ENCODE data around the gene CELA3A.
"Not testable (repeated sequence)": the region's sequence is repeated elsewhere in the genome, so short reads cannot be mapped to it uniquely, and the experiment has no call there.

The CELA3A gene

GRCh38 chr1:21981253-21981652 lies 20.2 kb upstream of the CELA3A start:
- not testable (repeated sequence) for DNase-seq (ENCODE audit: extremely low read depth in 1 of 2, low read depth in 1 of 2)

GRCh38 chr1:21982122-21982521 lies 19.3 kb upstream of the CELA3A start:
- DNase-seq (ENCODE audit: extremely low read depth in 1 of 2, low read depth in 1 of 2), result not testable (repeated sequence)

- not testable (repeated sequence) for DNase-seq (ENCODE audit: extremely low read depth in 1 of 2, low read depth in 1 of 2)
Observed at GRCh38 chr1:21983539-21983938, 17.9 kb upstream of the CELA3A start.

DNA sequence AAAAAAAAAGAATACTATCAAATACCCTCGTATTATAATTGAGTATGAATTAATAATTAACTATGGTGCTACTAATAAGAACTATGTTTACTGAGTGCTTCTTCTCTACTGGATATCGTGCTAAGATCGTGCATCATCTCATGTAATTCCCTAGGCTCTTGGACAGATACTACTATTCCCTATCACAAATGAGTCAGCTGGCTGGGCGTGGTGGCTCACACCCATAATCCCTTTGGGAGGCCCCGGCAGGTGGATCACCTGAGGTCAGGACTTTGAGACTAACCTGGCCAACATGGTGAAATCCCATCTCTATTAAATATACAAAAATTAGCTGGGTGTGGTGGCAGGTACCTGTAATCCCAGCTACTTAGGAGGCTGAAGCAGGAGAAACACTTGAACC lies 15.6 kb upstream of the CELA3A start:
- DNase-seq (ENCODE audit: extremely low read depth in 1 of 2, low read depth in 1 of 2), result not testable (repeated sequence)

- DNase-seq (ENCODE audit: extremely low read depth in 1 of 2, low read depth in 1 of 2), result not testable (repeated sequence)
Observed at GRCh38 chr1:21986386-21986785, 15.1 kb upstream of the CELA3A start.

- not testable (repeated sequence) for DNase-seq (ENCODE audit: extremely low read depth in 1 of 2, low read depth in 1 of 2)
Observed at GRCh38 chr1:21989672-21990393, 11.6 kb upstream of the CELA3A start.

GRCh38 chr1:21992186-21992585 lies 9.3 kb upstream of the CELA3A start:
- not testable (repeated sequence) for DNase-seq (ENCODE audit: extremely low read depth in 1 of 2, low read depth in 1 of 2)

- not testable (repeated sequence) for DNase-seq (ENCODE audit: extremely low read depth in 1 of 2, low read depth in 1 of 2)
Observed at GRCh38 chr1:21994716-21995115, 6.7 kb upstream of the CELA3A start.

DNA sequence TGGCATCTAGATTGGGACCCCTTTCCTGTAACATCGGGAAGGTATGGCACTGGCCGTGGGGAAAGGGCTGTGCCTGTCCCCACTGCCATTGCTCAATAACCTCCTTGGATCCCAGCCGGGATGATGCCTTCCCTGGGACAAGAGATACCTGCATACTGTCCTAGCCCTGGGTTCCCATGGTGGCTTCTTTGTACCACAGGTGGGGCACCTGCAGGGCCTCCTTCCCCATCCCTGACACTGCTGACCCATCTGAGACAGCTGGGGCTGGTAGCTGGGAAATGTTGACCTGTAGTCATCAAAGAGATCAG lies 4.8 kb upstream of the CELA3A start:
- DNase-seq (ENCODE audit: extremely low read depth in 1 of 2, low read depth in 1 of 2), result not testable (repeated sequence)

GRCh38 chr1:21997891-21998623 lies 3.4 kb upstream of the CELA3A start:
- not testable (repeated sequence) for DNase-seq (ENCODE audit: extremely low read depth in 1 of 2, low read depth in 1 of 2)

DNA sequence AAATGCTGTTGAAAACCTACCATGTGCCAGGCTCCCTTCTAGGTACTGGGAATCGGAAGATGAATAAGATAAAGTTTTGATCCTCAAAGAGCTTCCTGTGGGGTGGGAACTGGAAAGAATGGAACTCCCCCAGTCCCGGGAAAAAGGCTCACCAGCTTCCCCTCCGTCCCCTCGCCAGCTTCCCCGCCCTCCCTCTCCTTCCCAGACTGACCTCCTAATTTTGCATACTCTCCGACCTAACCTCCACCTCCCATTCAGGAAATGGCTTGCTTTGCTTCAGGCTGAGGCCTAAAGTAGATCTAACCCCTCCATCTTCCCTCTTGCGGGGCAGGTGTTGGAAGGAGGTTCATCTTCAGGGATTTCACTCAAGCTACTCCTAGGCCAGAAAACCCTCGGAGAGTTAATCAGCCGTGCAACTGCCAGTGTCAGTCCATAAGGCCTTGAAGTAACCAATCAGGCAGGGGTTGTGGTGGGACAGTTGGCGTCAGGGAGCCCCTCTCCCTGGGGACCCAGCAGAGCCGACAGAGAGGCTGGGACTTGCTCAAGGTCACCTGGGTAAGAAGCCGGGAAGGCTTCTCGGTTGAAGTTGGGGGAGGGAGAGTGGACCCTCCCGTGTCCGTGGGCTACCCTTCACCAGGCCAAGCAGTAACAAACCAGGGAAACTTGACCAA lies 2.7 kb upstream of the CELA3A start:
- DNase-seq (ENCODE audit: extremely low read depth in 1 of 2, low read depth in 1 of 2), result not testable (repeated sequence)

DNA sequence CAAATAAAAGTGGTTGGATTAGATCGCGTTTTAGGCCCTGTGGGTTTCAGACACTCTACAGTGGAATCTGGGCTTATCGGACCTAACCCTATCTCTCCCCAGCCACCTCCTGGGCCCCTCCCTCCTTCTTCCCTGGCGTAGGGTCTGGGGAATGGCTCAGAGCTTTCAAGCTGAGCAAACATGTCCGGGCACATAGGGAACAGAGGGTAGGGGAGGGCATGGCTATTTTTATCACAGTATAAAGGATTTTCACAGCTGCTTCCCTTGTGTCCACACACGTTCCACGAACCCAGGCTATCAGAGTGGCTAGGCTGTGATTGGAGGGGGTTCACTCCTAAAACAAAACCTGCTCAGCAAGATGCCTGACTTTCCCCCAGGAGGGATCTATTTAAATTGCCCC lies 1.8 kb upstream of the CELA3A start:
- DNase-seq (ENCODE audit: extremely low read depth in 1 of 2, low read depth in 1 of 2), result not testable (repeated sequence)

- not testable (repeated sequence) for DNase-seq (ENCODE audit: extremely low read depth in 1 of 2, low read depth in 1 of 2)
Observed at GRCh38 chr1:22002461-22002860, 1.0 kb downstream of the CELA3A start.

DNA sequence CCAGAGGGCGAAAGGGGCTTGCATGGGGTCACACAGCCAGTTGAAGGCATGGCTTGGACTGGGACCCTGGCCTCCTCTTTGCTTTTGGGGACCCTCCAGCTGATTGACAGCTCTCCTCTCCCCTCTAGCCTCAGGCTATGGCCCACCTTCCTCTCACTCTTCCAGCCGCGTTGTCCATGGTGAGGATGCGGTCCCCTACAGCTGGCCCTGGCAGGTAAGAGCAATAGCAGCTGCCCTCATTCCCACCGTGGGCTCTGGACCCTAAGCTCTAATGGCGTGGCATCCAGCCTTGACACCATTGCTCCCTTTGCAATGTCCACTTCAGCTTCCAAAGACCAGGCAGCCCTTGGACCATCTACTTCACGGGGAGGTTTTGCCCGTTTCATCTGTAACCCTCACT lies 1.4 kb downstream of the CELA3A start:
- DNase-seq (ENCODE audit: extremely low read depth in 1 of 2, low read depth in 1 of 2), result not testable (repeated sequence)

- not testable (repeated sequence) for DNase-seq (ENCODE audit: extremely low read depth in 1 of 2, low read depth in 1 of 2)
Observed at GRCh38 chr1:22003959-22004358, 2.5 kb downstream of the CELA3A start.

DNA sequence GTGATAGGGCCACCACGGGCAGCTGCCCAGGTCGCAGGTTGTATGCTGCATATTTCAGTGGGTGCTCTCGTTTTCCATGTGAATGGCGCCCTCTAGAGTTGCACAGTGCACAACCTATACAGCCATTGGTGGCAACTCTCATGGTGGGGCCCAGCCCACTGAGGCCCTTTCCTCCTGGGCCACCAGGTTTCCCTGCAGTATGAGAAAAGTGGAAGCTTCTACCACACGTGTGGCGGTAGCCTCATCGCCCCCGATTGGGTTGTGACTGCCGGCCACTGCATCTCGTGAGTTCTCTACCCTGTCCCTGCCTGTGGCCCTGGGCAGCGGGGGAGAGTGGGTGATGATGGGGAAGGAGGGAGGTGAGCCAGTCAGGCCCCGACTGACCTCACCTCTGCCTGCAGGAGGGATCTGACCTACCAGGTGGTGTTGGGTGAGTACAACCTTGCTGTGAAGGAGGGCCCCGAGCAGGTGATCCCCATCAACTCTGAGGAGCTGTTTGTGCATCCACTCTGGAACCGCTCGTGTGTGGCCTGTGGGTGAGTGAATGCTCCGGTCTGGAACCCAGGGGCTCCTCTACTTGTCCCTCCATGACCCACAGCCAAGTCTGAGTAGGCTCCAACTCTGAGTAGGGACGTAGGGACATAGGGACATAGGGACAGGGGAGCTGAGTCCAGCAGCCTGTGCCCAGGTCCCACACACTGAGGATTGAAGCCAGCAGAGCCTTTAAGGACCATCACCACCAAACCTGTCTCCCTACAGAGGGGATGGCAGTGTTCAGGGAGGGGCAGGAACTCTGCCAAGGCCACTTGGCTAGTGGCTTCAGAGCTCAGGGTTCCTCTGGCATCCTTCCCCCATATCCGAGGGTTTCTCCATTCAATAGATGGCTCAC lies 4.0 kb downstream of the CELA3A start:
- DNase-seq (ENCODE audit: extremely low read depth in 1 of 2, low read depth in 1 of 2), result not testable (repeated sequence)

- DNase-seq (ENCODE audit: extremely low read depth in 1 of 2, low read depth in 1 of 2), result not testable (repeated sequence)
Observed at GRCh38 chr1:22006736-22007135, 5.3 kb downstream of the CELA3A start.

- not testable (repeated sequence) for DNase-seq (ENCODE audit: extremely low read depth in 1 of 2, low read depth in 1 of 2)
Observed at GRCh38 chr1:22007262-22007661, 5.8 kb downstream of the CELA3A start.

DNA sequence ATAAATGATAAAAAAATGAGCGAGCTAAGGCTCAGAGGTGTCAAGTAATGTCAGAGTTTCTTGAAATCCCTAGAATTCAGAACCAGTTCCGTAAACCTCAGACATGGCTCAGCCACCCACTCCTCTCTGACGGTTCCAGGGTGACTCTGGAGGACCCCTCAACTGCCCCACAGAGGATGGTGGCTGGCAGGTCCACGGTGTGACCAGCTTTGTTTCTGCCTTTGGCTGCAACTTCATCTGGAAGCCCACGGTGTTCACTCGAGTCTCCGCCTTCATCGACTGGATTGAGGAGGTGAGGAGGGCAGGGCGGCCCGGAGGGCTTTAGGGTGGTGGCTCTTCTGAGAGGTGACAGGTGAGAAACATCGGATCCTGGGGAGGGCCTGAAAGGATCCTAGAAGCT lies 8.1 kb downstream of the CELA3A start:
- not testable (repeated sequence) for DNase-seq (ENCODE audit: extremely low read depth in 1 of 2, low read depth in 1 of 2)

DNA sequence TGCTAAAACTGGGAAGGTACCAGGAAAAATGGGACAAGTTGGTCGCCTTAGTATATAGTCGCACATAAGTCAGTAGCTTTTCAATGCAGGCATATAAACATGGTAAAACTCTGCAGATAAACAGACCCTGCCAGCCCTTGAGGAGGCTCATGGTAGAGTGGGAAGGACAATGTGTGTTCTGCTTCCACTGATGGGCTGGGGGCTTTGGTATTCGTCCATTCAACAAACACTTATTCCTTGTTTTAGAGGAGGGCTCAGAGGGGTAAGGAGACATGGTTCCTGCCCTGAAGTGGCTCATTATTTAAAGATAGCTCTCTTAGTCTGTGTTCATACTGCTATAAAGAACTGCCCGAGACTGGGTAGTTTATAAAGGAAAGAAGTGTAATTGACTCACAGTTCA lies 11.3 kb downstream of the CELA3A start:
- not testable (repeated sequence) for DNase-seq (ENCODE audit: extremely low read depth in 1 of 2, low read depth in 1 of 2)

Measured in activated CD8-positive, alpha-beta memory T cell treated with anti-CD3 and anti-CD28 coated beads for 1 hour (primary cell).